Esophagus squamous epithelium (tissue), 5 donors: ENCODE measurements around the gene CCDC87. TPM values are rescaled to one million over a fixed set of nuclear protein-coding genes. Genes with fewer than 3 reads are reported as not detected.

Experiments
- DNase-seq: peaks from one replicate; lab custom pipeline; 2025; lab: John Stamatoyannopoulos, UW
- H3K27ac ChIP-seq, 4 donors: fragments of 200-600 bp; sonication (generic); one replicate each; pipeline ENCODE4 v1.5.1; 2016 to 2019; ENCODE audit warnings: mild to moderate bottlenecking in 1 of 4
- H3K27me3 ChIP-seq, 4 donors: fragments of 200-600 bp; sonication (generic); 1 replicate in 3 of 4; 2 replicates in 1 of 4; pipeline versions ENCODE4 v1.5.1 to v1.6.0; 2017 to 2021; ENCODE audit warnings: antibody characterized with exemption in 1 of 4
- H3K36me3 ChIP-seq, 3 donors: fragments of 200-600 bp; sonication (generic); one replicate each; pipeline ENCODE4 v1.5.1; 2016 to 2019
- H3K4me1 ChIP-seq, 3 donors: fragments of 200-600 bp; sonication (generic); one replicate each; pipeline ENCODE4 v1.5.1; 2017 to 2019
- H3K4me3 ChIP-seq, 4 donors: fragments of 200-600 bp; sonication (generic); 1 replicate in 3 of 4; 2 replicates in 1 of 4; pipeline ENCODE4 v1.5.1; 2016 to 2019; ENCODE audit warnings: mild to moderate bottlenecking in 2 of 4, moderate library complexity in 1 of 4
- H3K9me3 ChIP-seq, 3 donors: fragments of 200-600 bp; sonication (generic); one replicate each; pipeline ENCODE4 v1.5.1; 2016 to 2019
- POLR2A ChIP-seq, 4 donors: fragments of 450-650 bp; IDR thresholded peaks; one replicate each; pipeline ENCODE4 v1.6.1; 2017; ENCODE audit warnings: antibody characterized with exemption in 4 of 4, mild to moderate bottlenecking in 4 of 4, moderate library complexity in 3 of 4
- WGBS, 2 donors: methylation state at CpG; one replicate each; pipeline ENCODE4 v1.1.5; 2018; 5-methylcytosine and 5-hydroxymethylcytosine counted together
- intact Hi-C: fragments of 100-400 bp; cut with DNase I; formaldehyde crosslinking; loops from one replicate; pipeline ENCODE4 v1.15.0; 2022
- total RNA-seq, 4 donors: library from RNA; depleted of rRNA; stranded (reverse); fragments of >200 nt; gene quantifications; one replicate each; pipeline ENCODE4 v1.1.0, GENCODE V29; 2016
- TF ChIP-seq, protein P1 (sequence below), 6 experiments: fragments of 450-650 bp in 4 of 6; fragments of 200-600 bp in 2 of 6; sonication (generic) in 2 of 6; IDR thresholded peaks; one replicate each; pipeline ENCODE4 v1.5.1; 2016 to 2019; ENCODE audit warnings: antibody characterized with exemption in 6 of 6, mild to moderate bottlenecking in 4 of 6, moderate library complexity in 4 of 6
- donor health status: DM: yes; HTN: yes; CAD: no.

Gene CCDC87
- total RNA-seq, 4 donors from 2014 or later: 0.09 to 0.40 (median 0.21) TPM

DNA sequence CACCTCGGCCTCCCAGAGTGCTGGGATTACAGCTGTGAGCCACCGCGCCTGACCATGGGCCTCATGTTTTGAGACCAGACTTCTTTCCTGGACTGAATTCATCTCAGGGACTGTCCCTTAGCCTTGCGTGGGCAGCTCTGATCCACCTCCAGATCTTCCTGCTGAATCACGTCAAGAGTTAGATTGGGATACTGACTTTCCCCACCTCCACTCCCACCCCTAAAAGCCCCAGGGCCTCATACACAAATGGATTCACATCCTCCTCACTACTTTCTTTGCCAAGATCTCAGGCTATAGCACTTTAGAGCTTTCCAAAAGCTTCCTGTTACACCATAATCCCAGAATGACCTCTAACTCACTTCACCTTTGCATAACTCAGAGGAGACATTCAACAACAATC, 12.1 kb downstream of the CCDC87 start:
- WGBS, 2 donors: 36 to 66% methylated on average over 3 to 5 of the region's 5 CpGs
- intact Hi-C loops: loop anchor here (5.0 kb wide), 1 partner anchor 96 kb away; the partner anchor contains the start of gene RBM4B

DNA sequence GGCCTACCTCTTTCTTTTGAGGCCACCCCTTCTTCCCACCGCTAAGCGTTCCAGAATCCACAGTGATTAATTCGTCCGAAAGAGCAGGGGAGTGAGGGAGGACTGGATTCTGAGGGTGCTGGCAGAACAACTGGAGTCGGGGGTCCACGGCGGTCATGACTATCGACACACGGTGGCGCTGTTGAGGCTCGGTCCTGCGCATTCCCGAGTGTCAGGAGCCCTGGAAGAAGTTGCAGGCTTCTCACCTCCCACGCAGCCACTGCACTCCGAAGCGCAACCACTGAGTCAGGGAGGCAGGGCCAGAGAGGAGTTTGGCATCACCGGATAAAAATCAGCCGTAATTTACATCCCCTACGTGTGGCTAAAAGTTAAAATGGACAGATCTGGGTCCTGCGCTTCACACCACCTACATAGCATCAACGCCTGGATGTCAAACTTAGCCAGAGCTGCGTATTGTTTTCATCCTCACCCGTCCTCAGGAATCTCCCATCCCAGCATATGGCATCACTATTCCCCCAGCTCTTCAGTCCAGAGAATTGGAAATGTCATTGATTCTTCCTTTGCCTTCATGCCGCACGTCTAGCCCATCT, 13.8 kb downstream of the CCDC87 start:
- Histone ChIP-seq H3K9me3 (peaks cover 0 to 11% (median 10%) of the 10 kb centered on the region in 3 donors), H3K27ac (no peak overlapping the region), H3K27me3 (no peaks in the 10 kb centered on the region), H3K4me3 (no peak overlapping the region), H3K36me3 (no peaks in the 10 kb centered on the region), H3K4me1 (peaks cover 0 to 7% (median 0%) of the 10 kb centered on the region in 3 donors)
- intact Hi-C loops: no loop called here
- DNase-seq: no peak
- WGBS, 2 donors: 15 to 36% methylated on average over 11 to 25 of the region's 25 CpGs
- TF ChIP-seq POLR2A (IDR thresholded peaks at IDR 0.05): no peak
- TF ChIP-seq, protein P1, sequence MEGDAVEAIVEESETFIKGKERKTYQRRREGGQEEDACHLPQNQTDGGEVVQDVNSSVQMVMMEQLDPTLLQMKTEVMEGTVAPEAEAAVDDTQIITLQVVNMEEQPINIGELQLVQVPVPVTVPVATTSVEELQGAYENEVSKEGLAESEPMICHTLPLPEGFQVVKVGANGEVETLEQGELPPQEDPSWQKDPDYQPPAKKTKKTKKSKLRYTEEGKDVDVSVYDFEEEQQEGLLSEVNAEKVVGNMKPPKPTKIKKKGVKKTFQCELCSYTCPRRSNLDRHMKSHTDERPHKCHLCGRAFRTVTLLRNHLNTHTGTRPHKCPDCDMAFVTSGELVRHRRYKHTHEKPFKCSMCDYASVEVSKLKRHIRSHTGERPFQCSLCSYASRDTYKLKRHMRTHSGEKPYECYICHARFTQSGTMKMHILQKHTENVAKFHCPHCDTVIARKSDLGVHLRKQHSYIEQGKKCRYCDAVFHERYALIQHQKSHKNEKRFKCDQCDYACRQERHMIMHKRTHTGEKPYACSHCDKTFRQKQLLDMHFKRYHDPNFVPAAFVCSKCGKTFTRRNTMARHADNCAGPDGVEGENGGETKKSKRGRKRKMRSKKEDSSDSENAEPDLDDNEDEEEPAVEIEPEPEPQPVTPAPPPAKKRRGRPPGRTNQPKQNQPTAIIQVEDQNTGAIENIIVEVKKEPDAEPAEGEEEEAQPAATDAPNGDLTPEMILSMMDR (IDR thresholded peaks at IDR 0.05): peak; percentile 76 to 82 (median 79)

More for the DNA sequence above, 12.1 kb downstream of the CCDC87 start:
- Histone ChIP-seq H3K9me3 (peaks cover 0 to 11% (median 10%) of the 10 kb centered on the region in 3 donors), H3K27ac (no peak overlapping the region), H3K36me3 (no peaks in the 10 kb centered on the region), H3K27me3 (no peaks in the 10 kb centered on the region), H3K4me1 (peaks cover 0 to 7% (median 0%) of the 10 kb centered on the region in 3 donors), H3K4me3 (no peak overlapping the region)
- TF ChIP-seq POLR2A (IDR thresholded peaks at IDR 0.05): no peak
- TF ChIP-seq, protein P1 (IDR thresholded peaks at IDR 0.05): no peak
- DNase-seq: no peak

DNA sequence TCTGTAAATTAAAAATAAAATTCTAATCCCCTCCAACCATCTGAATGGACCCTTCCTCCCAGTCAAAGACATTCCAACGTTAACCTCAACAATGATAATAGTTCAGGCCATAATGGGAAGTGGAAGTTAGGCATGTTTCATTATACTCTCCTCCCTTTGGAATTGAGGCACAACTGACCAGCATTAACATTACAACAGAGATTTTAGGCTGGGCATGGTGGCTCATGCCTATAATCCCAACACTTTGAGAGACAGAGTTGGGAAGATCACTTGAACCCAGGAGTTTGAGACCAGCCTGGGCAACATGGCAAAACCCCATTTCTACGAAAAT, 22.0 kb downstream of the CCDC87 start:
- no peaks in the 10 kb centered on the region for H3K9me3 ChIP-seq
- no peak overlapping the region for H3K4me3 ChIP-seq
- WGBS, 2 donors: 71 to 76% methylated on average over 2 of the region's 2 CpGs
- intact Hi-C loops: no loop called here
- peaks cover 0 to 5% (median 0%) of the 10 kb centered on the region in 3 donors for H3K36me3 ChIP-seq
- H3K27me3 ChIP-seq: peaks cover 0 to 9% (median 0%) of the 10 kb centered on the region in 4 donors
- no peak for DNase-seq
- TF ChIP-seq, protein P1 (IDR thresholded peaks at IDR 0.05): no peak
- TF ChIP-seq POLR2A (IDR thresholded peaks at IDR 0.05): no peak
- H3K4me1 ChIP-seq: peaks cover 11 to 20% (median 14%) of the 10 kb centered on the region in 3 donors
- no peak overlapping the region for H3K27ac ChIP-seq

DNA sequence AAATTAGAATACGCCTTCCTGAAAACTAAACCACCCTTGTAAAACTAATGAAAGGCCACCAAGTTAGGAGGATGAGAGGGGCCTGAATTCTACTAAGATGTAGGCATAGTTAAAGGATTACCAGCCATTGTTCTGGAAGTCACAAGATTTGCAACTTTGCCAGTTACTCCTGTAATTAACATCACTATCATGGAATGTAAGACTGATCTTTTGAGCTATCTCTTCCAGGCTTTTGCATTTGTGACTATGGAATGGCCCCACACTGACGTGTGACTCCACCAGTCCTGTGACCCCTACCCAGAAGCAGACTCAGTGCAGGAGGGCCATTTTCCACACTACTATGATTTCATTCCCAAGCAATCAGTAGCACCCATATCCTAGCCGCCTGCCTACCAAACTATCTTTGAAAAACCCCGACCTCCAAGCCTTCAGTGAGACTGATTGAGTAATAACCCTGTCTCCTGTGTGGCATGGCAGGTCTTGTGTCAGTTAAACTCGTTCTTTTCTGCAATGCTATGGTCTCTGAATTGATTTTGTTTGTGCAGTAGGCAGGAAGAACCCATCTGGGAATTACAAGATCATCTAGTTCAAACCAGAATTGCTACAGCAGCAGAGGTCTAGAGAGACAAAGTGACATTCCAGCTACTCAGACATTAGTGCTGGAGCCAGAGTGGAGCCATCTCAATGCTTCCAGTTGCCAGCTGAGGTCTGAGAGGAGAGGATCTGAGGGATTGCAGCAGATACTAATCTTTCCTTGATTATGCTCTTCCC, 22.6 kb downstream of the CCDC87 start:
- Histone ChIP-seq H3K9me3 (no peaks in the 10 kb centered on the region), H3K4me3 (no peak overlapping the region), H3K27ac (no peak overlapping the region), H3K4me1 (peaks cover 11 to 20% (median 14%) of the 10 kb centered on the region in 3 donors), H3K36me3 (peaks cover 0 to 10% (median 0%) of the 10 kb centered on the region in 3 donors), H3K27me3 (peaks cover 0 to 9% (median 0%) of the 10 kb centered on the region in 4 donors)
- 45 to 59% methylated on average over 5 of the region's 5 CpGs for WGBS, 2 donors
- intact Hi-C loops: no loop called here
- no peak for DNase-seq
- TF ChIP-seq POLR2A (IDR thresholded peaks at IDR 0.05): no peak
- TF ChIP-seq, protein P1 (IDR thresholded peaks at IDR 0.05): no peak

DNA sequence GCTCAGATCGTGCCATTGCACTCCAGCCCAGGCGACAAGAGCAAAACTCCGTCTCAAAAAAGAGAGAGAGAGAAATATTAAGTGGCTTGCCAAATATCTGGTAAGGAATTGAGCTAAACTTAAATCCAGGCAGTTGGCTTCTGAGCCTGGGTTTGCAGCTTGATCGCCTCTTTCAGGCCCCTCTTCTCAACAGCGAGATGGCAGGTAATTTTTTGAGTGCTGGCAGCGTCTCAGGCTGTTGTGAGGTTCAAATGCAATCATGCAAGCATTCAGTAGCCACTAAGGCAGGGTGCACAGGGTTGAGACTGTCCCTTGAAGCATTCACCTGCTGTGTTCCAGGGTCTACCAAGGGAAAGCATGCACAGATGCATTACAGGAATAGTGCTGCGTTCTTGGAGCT, 23.8 kb downstream of the CCDC87 start:
- H3K4me3 ChIP-seq: no peak overlapping the region
- whole genome bisulfite sequencing, 2 donors: 77 to 92% methylated on average over 6 to 7 of the region's 7 CpGs
- H3K36me3 ChIP-seq: peaks cover 0 to 22% (median 0%) of the 10 kb centered on the region in 3 donors
- no peaks in the 10 kb centered on the region for H3K9me3 ChIP-seq
- TF ChIP-seq, protein P1 (IDR thresholded peaks at IDR 0.05): no peak
- TF ChIP-seq POLR2A (IDR thresholded peaks at IDR 0.05): no peak
- intact Hi-C loops: no loop called here
- peaks cover 0 to 9% (median 0%) of the 10 kb centered on the region in 4 donors for H3K27me3 ChIP-seq
- DNase-seq: no peak
- no peak overlapping the region for H3K27ac ChIP-seq
- H3K4me1 ChIP-seq: peaks cover 11 to 20% (median 14%) of the 10 kb centered on the region in 3 donors
